Fibroblast of gingiva (primary cell): ENCODE measurements around the gene ZNF597.
"Not testable (repeated sequence)": the region's sequence is repeated elsewhere in the genome, so short reads cannot be mapped to it uniquely, and the experiment has no call there.

Experiments used
- DNase-seq: peaks from one replicate; pipeline ENCODE4 v3.0.0-alpha.2; 2011; ENCODE audit warnings: low read depth

Gene ZNF597

GRCh38 chr16:3475604-3476375, 32.5 kb upstream of the ZNF597 start:
- no peak for DNase-seq

DNA sequence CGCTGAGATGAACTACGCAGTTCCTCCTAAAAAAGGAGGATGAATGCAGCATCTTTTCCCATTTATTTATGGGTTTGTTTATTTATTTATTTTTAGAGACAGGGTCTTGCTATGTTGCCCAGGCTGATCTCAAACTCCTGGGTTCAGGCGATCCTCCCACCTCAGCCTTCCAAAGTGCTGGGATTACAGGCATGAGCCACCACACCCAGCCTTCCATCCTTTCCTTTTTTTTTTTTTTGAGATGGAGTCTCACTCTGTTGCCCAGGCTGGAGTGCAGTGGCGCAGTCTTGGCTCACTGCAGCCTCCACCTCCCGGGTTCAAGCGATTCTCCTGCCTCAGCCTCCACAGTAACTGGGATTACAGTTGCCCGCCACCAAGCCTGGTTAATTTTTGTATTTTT, 31.6 kb upstream of the ZNF597 start:
- not testable (repeated sequence) for DNase-seq

- DNase-seq: no peak
Observed at GRCh38 chr16:3474136-3474779, 31.0 kb upstream of the ZNF597 start.

GRCh38 chr16:3473596-3473943, 30.3 kb upstream of the ZNF597 start:
- not testable (repeated sequence) for DNase-seq

DNA sequence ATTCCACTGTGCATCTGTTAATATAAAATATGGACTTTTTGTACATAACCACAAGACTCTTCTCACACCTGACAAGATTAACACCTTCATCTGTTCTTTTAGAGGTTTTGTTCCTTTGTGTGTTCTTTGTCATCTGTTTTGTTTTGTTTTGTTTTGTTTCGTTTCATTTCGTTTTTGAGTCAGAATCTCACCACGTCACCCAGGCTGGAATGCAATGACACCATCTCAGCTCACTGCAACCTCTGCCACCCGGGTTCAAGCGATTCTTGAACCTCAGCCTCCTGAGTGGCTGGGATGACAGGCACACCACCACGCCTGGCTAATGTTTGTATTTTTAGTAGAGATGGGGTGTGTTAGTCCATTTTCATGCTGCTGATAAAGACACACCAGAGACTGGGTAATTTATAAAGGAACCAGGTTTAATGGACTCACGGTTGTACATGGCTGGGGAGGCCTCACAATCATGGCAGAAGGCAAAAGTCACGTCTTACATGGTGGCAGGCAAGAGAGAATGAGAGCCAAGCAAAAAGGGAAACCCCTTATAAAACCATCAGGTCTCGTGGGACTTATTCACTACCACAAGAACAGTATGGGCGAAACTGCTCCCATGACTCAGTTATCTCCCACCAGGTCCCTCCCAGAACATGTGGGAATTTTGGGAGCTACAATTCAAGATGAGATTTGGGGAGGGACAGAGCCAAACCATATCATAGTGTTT, 29.7 kb upstream of the ZNF597 start:
- peak; percentile 18 for DNase-seq

- no peak for DNase-seq
Observed at GRCh38 chr16:3471518-3472176, 28.3 kb upstream of the ZNF597 start.

GRCh38 chr16:3470723-3471122, 27.4 kb upstream of the ZNF597 start:
- no peak for DNase-seq

GRCh38 chr16:3469736-3470135, 26.4 kb upstream of the ZNF597 start:
- DNase-seq: no peak

DNA sequence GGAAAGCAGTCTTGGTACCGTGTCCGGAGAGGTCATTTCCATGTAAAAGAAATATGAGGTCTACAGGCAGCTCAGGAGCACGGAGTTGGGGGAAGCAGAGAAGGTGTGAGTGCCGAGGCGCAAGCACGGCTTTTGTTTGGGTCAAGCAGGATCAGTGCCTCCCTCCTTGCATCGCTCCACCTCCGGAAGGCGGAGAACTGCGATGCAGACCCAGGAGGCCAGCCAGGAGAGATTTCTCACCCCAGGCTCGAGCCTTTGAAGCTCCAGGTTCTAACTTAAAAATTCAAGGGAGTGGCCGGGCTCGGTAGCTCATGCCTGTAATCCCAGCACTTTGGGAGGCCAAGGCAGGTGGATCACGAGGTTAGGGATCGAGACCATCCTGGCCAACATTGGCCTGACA, 25.2 kb upstream of the ZNF597 start:
- DNase-seq: no peak

GRCh38 chr16:3467921-3468320, 24.6 kb upstream of the ZNF597 start:
- peak; percentile 47 for DNase-seq

- DNase-seq: no peak
Observed at GRCh38 chr16:3467182-3467581, 23.9 kb upstream of the ZNF597 start.

DNA sequence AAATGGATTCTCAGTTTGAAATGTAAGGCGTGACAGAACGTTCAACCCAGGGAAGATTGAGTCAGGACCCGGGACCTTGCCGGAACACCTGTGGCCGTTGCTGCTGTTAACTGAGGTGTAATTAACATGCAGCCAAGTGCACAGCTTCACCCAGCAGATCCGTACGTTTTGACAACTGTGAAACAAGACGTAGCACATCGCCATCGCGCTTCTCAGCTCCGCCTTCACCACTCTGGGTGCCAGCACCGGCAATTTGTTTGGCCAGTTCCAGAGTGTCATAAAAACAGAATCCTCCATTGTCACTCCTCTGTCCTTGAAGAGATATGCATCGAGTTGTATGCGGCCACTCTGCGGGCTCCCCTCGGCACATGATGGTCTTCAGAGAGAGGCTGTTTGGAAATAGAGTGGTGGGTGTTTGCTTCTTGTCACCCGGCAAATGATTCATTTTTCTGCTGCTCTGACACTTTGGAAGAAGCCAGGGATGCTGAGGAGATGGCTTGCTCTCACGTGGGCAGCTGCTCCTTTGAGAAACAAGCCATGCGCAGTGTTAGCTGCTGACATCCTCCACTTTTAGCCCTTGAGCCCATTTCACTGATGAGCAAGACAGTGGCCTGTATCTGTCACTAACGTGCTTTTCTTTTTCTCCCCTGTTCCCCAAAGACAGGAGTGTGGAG, 22.7 kb upstream of the ZNF597 start:
- DNase-seq: no peak

- DNase-seq: no peak
Observed at GRCh38 chr16:3465301-3465700, 22.0 kb upstream of the ZNF597 start.

DNA sequence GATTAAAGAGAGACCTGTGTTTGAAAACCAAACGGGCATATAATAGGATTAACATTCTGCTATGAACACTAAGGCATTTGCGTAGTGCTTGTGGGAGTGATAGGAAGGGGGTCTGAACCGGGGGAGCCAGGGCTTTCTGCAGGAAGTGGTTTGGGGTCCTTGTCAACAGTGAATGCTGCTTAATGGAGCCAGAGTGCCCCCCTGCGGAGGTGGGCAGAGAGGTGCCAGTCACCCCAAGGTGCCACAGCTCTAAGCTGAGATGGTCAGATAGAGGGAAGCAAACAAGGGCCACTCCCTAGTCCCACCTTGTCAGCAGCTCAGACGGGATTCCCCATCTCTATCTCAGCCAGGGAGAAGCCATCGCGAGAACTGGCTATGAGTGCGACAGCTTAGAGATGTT, 17.8 kb upstream of the ZNF597 start:
- DNase-seq: no peak

GRCh38 chr16:3460585-3460984, 17.3 kb upstream of the ZNF597 start:
- no peak for DNase-seq

DNA sequence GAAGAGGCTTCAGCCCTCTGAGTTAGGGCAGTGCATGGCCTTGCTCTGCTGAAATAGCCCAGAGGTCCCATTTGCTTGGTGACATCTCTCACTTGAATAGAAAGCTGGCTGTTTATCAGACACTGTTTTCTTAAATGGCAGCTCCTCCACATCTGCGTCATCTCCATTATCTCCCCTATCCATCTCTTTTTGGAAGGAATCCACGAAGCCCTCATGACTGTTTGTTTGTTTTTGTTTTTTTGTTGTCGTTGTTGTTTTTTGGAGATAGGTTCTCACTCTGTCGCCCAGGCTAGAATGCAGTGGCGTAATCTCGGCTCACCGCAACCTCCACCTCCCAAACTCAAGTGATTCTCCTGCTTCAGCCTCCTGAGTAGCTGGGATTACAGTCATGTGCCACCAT, 16.8 kb upstream of the ZNF597 start:
- no peak for DNase-seq

DNA sequence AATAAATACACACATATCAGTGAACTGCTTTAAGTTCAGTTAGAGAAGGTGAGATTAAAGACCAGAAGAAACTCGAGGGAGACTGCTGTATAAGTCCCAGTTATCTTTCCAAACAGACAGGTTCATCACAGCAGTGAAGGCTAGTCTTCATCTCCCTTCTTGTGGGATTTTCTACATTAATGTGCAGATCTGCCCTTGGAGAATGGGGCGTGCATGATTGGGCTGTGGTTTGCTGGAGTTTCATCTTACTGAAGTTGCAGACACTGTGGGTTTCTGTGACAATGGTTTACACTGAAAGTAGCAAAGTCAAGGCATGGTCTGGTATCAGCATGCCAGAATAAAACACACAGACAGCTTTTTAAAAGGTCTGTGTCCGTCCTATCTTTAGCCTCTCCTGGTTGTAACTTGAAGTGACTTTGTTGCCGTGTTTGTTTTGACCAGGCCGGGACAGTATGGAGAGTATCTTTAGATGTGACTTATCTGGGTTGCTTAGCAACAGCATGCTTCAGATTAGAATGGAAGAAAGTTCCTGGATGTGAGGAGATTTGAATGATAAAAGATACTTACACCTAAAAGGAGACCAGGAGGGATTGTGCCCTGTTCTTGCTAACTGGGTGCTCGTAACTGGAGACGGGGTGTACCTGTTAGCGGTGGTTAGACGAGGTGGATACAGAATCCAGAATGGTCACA, 16.2 kb upstream of the ZNF597 start:
- no peak for DNase-seq

GRCh38 chr16:3458852-3459361, 15.6 kb upstream of the ZNF597 start:
- DNase-seq: peak; percentile 34

DNA sequence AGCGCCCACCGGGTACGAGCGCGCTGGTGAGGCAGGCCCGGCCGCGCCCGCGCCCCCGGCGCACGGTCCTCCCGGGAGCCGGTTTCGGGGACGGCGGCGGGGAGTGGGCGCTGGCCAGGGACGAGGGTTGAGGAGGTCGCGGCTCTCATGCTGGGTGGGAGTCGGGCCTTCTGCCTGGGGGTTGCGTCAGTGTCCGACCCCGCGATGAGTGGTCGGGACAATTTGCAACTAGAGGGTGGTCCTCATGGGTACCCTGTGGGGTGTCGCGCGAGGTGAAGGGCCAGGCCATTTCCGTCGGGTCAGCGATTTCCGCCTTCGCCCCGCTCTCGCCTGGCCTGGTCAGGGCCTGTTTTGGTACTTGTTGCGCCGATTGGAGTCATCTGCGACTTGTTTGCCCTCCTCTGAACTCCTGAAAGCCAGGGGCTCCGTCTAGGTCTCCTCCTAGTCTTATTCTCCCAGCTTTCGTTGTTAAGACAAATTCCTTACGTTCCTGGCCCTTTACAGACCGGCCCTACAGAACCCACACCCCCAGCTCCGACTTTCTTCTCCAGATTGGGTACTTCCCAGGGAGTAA, 15.1 kb upstream of the ZNF597 start:
- no peak for DNase-seq

DNA sequence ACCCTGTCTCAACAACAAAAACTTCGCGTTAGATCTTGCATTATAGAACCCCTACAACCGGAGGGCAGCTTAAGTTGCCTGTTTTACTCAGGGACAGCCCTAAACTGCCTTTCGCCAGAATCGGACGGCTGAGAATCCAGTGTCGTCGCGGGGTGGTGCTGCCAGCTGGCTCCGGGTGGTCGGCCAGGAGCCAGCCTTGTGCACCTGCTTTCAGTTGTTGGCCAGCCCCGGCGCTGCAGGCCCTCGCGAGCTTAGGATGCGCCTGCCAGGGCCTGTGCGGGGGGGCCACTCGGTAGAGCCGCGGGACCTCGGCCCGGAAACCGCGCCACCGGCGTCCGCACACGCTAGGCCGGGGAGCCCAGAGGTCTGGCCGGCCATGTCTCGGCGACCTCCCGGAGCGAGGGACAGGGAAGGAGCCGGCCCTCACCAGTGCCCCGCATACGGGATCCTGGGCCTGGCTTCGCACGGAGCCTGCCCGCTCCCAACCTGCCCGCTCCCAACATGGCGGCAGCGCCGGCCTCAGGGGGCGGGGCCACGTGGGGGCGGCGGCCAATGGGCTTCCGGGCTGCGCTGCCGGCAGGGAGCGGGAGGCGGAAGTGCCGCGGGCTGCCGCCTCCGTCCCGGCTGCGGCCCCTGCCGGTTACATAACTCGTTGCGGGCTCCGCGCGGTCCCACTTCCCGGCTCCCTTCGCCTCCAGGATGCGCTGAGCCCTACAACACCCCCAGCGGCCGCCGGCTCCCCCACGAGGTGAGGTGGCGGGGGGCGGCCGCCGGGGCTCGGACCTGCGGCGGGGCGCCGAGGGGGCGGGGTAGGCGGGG, 14.3 kb upstream of the ZNF597 start:
- peak; percentile 85 for DNase-seq
